Measurements from ENCODE around the gene CFAP210. TPM values are rescaled to one million over a fixed set of nuclear protein-coding genes. Genes with fewer than 3 reads are reported as not detected.

The CFAP210 gene
- total RNA-seq, 1 donor from 2014 or later, result 0.49 TPM

- no peak for DNase-seq (ENCODE audit: extremely low spot score in 2 of 2)
- intact Hi-C loops (cut with DNase I), result no loop called here
- H3K27ac ChIP-seq, result peak overlapping the region; percentile 59
Measured at GRCh38 chr2:169716938-169717690, 22.9 kb upstream of the CFAP210 start.

DNA sequence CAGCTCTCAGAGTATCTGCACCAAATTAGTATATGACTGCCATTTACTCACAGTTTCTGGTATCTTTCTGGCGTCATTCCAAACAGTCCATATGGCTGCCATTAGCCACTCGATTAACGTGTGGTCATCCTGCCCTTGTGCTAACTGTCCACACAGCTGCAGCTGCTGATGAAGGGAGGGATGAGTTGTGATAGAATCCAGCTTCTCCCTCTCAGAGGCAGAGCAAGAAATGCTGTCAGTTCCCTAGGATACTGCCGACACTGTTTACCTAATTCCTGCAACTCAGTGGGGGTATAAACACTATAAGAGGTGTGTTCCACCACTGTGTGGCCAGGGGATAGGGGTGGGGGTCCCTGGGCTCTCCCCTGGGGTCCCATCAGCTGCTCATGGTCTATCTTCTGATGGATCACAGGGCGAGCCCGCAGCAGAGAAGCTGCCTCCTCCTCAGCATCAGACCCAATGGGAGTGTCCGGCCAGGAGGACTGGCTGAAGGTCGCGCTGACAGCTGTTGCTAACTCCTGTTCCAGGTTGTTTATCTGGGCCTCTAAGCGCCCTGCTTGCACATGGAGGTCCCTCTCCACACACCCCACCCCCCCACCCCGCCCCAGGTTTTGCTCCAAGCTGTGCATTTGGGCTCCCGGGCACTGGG, 22.2 kb upstream of the CFAP210 start:
- H3K27me3 ChIP-seq, result no peaks in the 10 kb centered on the region
- H3K4me1 ChIP-seq, result peaks cover 26% of the 10 kb centered on the region
- no peaks in the 10 kb centered on the region for H3K36me3 ChIP-seq
- H3K9me3 ChIP-seq, result no peaks in the 10 kb centered on the region
- intact Hi-C loops (cut with DNase I), result no loop called here
- no peak for DNase-seq (ENCODE audit: extremely low spot score in 2 of 2)
- peak overlapping the region; percentile 59 for H3K27ac ChIP-seq
- no peak for TF ChIP-seq POLR2AphosphoS5 (IDR thresholded peaks at IDR 0.05; ENCODE audit: insufficient read depth in 1 of 2, low read depth in 1 of 2)
- TF ChIP-seq CTCF (IDR thresholded peaks at IDR 0.05), result no peak
- no peak for TF ChIP-seq POLR2A (IDR thresholded peaks at IDR 0.05)
- H3K4me3 ChIP-seq, result peak overlapping the region in 1 of 2 donors; percentile 27

More at GRCh38 chr2:169716938-169717690, 22.9 kb upstream of the CFAP210 start:
- no peaks in the 10 kb centered on the region for H3K9me3 ChIP-seq
- no peak overlapping the region for H3K4me3 ChIP-seq
- H3K36me3 ChIP-seq, result no peaks in the 10 kb centered on the region
- no peaks in the 10 kb centered on the region for H3K27me3 ChIP-seq
- TF ChIP-seq POLR2A (IDR thresholded peaks at IDR 0.05) (no peak), POLR2AphosphoS5 (IDR thresholded peaks at IDR 0.05; ENCODE audit: insufficient read depth in 1 of 2, low read depth in 1 of 2) (no peak), CTCF (IDR thresholded peaks at IDR 0.05) (no peak)
- H3K4me1 ChIP-seq, result peaks cover 26% of the 10 kb centered on the region

DNA sequence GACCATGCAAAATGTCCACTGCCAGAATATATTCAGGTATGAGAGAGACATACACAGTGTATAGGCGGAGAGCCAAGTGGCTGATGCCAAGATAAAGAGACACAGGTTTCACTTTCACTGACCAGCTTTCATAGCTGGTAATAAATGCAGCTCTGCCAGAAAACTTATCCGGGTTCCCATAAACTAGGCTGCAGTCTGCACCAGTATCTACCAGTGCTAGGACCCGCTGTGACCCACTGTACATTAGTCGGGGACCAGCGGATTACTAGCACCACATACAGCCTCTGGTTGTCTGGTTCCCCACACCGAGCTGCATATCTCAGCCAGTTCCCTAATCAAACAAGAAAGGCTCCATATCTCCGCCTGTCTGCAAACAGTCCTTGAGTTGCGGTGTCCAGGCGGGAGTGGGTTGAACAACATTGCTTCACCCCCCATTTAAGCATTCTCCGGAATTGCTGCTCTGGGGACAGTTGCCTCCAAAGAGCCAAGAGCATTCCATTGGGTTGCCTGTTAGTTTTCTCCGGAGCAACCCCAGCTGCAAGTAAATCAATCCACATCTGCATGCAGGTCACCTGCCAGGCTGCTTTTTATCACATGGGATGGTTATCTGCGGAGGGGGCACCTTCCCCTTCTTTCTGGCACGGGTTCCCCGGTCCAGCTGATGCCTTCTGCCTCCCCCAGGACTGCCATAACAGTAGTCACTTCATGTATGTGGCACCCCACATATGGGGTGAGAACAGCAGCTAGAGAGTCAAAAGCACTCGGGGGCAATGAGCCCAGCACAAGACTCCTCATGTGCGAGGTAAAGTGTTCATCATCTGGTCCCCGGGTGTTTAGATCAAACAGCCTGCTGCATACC, 21.4 kb upstream of the CFAP210 start:
- Histone ChIP-seq H3K4me1 (peaks cover 26% of the 10 kb centered on the region), H3K36me3 (no peaks in the 10 kb centered on the region), H3K27me3 (no peaks in the 10 kb centered on the region), H3K4me3 (peak overlapping the region; percentile 27 to 28), H3K9me3 (no peaks in the 10 kb centered on the region), H3K27ac (peak overlapping the region; percentile 27)
- intact Hi-C loops (cut with DNase I), result no loop called here
- no peak for DNase-seq (ENCODE audit: extremely low spot score in 2 of 2)
- TF ChIP-seq POLR2A (IDR thresholded peaks at IDR 0.05), result no peak
- no peak for TF ChIP-seq CTCF (IDR thresholded peaks at IDR 0.05)
- TF ChIP-seq POLR2AphosphoS5 (IDR thresholded peaks at IDR 0.05; ENCODE audit: insufficient read depth in 1 of 2, low read depth in 1 of 2), result peak in 1 of 2 donors; percentile 40

- Histone ChIP-seq H3K9me3 (no peaks in the 10 kb centered on the region), H3K4me3 (peak overlapping the region in 1 of 2 donors; percentile 27), H3K4me1 (peaks cover 26% of the 10 kb centered on the region), H3K27me3 (no peaks in the 10 kb centered on the region), H3K36me3 (no peaks in the 10 kb centered on the region), H3K27ac (no peak overlapping the region)
- no peak for DNase-seq (ENCODE audit: extremely low spot score in 2 of 2)
- intact Hi-C loops (cut with DNase I), result no loop called here
- TF ChIP-seq CTCF (IDR thresholded peaks at IDR 0.05) (no peak), POLR2AphosphoS5 (IDR thresholded peaks at IDR 0.05; ENCODE audit: insufficient read depth in 1 of 2, low read depth in 1 of 2) (no peak), POLR2A (IDR thresholded peaks at IDR 0.05) (no peak)
Measured at GRCh38 chr2:169714699-169715098, 20.5 kb upstream of the CFAP210 start.
